GM18858 (cell line): Measurements from ENCODE around the gene ZBTB8A.
"Not testable (repeated sequence)": the region's sequence is repeated elsewhere in the genome, so short reads cannot be mapped to it uniquely, and the experiment has no call there.

Experiments
- ATAC-seq: cut with Tn5 transposase; IDR thresholded peaks from one replicate; pipeline ENCODE4 v1.9.1; 2021; ENCODE audit not compliant: unreplicated experiment

The ZBTB8A gene

DNA sequence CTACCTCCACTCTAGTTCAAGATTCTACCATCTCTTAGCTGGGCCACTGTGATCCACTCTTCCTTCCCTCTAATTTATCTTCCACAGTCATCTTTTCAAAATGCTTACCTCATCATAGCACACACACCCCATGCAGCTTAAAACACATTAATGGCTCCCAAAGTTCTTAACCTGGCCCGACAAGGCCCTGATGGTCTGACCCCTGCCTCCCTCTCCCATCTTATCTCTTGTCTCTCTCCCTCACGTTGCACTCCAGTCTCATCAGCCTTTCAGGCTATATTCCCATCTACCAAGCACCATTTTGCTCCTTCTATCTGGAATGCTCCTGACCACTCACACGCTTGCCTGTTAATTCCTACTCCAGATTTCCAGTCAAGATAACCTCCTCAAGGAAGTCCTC, 2.5 kb upstream of the ZBTB8A start:
- ATAC-seq = no peak

DNA sequence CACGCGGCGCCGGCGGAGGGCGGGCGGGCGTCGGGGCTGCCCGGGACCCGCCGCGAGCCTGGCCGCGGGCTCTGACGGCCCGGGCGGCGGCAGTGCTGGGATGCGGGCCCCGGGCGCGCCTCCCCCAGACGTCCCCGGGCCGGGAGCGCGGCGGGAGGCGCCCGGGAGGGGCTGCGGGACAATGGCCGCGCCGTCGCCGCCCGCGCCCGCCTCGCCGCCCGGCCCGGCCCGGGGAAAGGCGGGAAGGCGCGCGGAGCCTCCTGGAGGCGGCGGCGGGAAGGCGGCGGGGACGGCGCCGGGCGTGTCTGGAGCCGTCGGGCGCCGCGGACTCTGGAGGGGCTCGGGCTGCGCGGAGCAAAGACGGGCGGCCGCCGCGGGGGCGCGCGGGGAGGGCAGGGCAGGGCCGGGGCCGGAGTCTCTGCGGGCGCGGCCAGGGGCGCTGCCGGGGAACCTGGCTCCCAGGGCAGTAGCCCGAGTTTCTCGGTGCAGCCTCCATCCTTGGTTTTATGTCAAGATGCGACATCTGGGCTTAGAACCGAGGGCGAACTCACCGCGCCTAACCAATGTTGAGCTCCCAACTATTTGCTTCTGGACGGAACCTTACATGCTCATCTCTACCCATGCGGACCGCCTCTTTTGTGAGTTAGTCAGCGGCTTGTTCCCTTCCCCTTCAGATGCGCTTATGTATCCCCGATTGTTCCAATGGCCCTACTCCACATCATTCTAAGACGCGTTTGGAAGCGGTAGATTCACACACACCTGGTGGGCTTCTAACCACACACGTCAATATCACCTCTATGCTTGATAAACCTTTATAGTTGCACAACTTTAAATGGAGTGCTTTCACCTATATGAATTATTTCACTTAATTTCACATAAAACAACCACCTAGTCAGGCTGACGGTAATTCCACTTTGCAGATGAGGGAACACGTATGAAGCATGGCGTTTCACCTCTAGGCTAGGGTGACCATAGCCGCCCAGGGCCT, 651 bp downstream of the ZBTB8A start:
- no peak for ATAC-seq

GRCh38 chr1:32540605-32541004, 1.4 kb downstream of the ZBTB8A start:
- no peak for ATAC-seq

- ATAC-seq = no peak
Measured at GRCh38 chr1:32541064-32541566, 1.9 kb downstream of the ZBTB8A start.

- ATAC-seq = no peak
Measured at GRCh38 chr1:32546611-32547010, 7.4 kb downstream of the ZBTB8A start.

DNA sequence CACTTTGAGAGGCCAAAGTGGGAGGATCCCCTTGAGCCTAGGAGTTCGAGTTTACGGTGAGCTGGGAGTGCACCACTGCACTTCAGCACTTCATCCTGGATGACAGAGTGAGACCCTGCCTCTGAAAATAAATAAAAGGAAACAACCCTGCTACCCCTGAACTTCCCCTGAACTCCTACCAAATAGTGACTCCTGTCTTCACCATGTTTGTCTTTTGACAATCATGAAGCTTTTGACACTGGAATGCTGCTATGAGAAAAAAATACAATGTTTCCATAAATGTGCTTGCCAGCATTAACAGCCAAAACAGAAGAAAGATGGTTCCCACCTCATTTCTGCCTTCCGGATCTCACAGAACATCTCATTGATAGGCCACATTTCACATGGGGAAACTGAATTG, 10.4 kb downstream of the ZBTB8A start:
- no peak for ATAC-seq

GRCh38 chr1:32554288-32554687, 15.1 kb downstream of the ZBTB8A start:
- no peak for ATAC-seq

DNA sequence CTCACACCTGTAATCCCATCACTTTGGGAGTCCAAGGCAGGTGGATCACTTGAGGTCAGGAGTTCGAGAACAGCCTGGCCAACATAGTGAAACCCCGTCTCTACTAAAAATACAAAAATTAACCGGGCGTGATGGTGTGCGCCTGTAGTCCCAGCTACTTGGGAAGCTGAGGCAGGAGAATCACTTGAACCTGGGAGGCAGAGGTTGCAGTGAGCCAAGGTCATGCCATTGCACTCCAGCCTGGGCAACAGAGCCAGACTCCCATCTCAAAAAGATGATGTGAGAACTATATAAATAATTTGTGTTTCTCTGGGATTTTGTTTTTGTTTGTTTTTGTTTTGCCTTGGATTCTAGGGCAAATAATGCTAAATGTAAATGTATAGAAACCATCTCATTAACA, 17.8 kb downstream of the ZBTB8A start:
- ATAC-seq = not testable (repeated sequence)

DNA sequence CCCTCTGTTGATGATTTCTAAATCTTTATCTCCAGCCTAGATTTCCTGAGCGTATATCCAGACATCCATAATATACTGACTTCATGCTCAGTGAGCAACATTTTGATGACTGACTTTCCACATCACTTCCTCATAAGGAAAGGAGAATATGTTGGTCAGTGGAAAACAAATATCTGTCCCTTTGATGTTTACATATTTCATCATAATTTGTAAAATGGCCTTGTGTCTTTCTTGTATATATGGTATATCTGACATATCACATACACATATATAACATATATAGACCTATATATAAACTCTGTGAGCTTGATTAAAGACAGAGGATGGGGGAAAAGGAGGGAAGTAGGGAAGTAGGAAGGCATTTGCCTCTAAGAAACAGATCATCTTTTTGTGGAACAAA, 18.6 kb downstream of the ZBTB8A start:
- no peak for ATAC-seq

DNA sequence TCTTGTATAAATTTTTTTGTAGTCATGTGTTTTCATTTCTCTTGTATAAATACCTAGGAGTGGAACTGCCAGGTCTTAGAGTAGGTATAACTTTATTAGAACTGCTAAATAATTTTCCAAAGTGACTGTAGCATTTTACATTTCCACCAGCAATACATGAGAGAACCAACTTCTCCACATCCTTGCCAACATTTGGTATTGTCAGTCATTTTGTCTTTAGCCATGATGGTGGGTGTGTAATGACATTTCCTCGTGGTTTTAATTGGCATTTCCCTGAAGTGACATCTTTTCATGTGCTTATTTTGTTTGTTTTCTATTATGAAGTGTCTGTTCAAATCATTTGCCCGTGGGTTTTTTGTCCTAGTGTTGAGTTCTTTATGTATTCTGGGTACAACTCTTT, 29.7 kb downstream of the ZBTB8A start:
- no peak for ATAC-seq

DNA sequence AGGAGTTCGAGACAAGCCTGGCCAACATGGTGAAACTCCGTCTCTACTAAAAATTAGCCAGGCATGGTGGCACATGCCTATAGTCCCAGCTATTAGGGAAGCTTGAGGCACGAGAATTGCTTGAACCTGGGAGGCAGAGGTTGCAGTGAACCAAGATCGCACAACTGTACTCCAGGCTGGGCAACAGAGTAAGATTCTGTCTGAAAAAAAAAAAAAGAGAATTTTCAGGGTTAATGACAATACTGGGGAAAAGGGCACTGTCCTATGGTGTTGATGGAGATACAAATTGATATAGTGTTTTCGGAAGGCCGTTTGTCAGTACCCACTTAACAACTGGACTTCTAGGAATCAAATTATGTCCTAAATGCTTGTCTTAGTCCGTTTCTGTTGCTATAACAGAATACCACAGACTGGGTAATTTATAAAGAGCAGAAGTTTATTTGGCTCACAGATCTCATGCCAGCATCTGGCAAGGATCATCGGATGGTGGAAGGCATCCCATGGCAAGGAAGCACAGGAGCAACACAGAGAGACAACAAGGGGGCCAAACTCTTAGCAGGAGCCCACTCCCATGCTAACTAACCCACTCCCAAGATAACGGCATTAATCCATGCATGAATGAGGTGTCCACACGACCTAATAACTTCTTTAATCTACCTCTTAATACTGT, 41.3 kb downstream of the ZBTB8A start:
- ATAC-seq = no peak

DNA sequence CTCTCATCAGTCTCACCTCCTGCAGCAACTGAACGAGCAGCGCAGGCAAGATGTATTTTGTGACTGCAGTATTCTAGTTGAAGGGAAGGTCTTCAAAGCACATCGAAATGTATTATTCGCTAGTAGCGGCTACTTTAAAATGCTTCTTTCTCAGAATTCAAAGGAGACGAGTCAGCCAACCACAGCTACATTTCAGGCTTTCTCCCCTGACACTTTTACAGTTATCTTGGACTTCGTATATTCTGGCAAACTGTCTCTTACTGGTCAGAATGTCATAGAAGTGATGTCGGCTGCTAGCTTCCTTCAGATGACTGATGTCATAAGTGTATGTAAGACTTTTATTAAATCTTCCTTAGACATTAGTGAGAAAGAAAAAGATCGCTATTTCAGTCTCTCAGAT, 53.7 kb downstream of the ZBTB8A start:
- no peak for ATAC-seq

DNA sequence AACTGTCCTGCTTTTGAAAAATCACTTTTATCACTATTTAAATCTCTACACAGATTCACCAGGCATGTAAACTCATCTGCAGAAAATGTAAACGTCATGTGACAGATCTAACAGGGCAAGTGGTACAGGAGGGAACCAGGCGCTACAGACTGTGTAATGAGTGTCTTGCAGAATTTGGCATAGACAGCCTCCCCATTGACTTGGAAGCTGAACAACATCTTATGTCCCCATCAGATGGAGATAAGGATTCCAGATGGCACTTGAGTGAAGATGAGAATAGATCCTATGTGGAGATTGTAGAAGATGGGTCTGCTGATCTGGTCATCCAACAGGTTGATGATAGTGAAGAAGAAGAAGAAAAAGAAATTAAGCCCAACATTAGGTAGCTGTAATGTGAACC, 60.8 kb downstream of the ZBTB8A start:
- ATAC-seq = no peak

DNA sequence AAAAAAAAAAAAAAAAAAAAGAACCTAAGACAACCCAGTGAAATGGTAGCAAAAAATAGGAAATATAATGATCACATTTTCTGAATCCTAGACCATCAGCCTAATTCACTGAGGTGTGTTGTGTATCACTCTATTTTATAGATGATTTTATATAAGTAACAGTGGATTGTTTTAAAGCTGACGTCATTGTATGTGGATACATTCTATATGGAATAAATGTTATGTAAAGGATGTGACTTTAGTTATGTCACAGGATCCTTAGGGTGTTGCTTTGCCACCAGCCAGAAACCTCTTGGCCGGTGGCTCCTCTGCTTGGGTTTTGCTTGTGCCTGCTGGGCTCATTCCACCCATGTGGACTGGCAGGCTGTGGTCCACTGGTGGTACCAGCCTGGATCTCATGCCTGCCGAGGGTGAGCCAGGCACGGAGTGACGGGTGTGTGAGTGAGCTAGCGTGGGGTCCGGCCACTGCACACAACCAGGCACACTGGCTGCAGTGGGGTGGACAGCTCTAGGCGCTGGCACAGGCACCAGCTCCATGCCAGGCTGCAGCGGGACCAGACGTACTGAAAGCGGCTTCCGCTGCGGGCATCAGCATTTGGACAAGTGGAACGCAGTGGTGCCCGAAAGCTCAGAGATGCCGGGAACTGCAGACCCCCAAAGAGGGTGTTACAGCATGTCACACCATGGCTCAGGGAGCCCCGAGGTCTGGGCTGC, 66.6 kb downstream of the ZBTB8A start:
- ATAC-seq = no peak

DNA sequence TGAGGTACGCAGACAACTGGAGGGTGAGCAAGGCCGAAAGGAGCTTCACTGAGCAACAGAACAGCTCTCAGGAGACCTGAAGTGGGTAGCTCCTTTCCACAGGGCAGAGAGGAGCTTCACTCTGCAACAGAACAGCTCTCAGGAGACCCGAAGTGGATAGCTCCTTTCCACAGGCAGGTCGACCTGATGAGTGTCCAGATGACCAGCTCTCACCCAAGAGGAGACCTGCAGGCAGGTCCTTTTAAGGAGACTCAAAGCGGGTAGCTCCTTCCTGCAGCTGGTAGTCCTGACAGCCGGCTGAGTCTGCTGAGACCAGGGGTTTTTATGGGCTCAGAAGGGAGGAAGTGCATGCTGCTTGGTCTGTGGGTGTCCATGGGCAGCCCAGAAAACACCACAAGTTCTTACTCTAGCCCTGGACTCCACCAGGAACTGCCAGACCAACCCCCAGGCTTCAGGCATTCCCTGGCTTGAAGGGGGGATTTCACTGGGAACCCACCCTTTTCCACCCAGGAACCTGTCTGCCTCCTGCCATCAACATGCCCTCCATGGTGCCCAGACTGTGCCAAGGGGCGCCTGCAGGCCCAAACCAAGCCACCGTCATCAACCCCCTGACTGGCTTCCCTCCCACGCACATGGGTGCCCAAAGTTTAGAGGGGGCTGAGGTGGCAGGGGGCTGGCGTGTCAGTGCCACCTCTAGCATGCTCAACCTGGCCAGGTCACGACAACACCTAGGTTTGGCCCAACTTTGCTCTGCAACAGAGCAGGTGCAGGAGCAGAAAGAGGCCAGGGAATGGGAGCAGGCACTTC, 67.5 kb downstream of the ZBTB8A start:
- no peak for ATAC-seq

DNA sequence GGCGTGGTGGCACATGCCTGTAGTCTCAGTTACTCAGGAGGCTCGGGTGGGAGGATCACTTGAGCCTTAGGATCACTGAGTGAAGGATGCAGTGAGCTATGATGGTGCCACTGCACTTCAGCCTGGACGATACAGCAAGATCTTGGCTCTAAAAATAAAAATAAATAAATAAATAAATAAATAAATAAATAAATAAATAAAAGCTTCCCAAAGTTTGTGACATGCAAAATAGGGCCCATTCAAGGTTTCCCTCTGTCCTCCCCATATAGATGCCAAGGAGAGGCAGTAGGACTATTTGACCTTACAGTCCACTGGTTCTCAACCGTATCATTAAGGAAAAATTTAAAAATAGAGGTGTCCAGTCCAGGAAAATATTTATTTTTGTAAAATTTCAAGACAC, 70.0 kb downstream of the ZBTB8A start:
- ATAC-seq = no peak

GRCh38 chr1:32611859-32612188, 72.6 kb downstream of the ZBTB8A start:
- no peak for ATAC-seq

DNA sequence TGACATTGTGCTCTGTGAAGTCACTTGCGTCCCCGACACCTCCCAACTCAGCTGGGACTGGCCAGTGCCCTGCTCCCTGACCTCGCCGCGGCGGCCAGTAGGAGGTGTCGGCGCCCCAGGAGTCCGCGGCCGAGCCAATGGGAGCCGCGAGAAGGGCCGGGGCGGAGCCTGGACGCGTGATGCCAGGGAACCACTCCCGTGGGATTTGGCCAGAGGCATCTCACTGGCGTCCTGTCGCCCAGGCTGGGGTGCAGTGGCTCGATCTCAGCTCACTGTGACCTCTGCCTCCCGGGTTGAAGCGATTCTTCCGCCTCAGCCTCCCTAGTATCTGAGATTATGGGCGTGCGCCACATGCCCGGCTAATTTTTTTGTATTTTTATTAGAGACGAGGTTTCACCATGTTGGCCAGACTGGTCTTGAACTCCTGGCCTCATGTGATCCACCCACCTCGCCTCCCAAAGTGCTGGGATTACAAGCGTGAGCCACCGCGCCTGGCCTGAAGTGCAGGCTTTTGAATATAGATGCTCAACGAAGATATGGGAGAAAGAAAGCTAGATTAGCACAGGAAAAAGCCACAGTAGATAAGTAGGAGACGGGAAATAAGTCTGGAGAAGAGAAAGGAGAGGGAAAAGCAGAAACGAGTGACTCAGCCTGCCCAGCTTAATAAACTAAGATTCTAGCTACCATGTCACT, 73.1 kb downstream of the ZBTB8A start:
- ATAC-seq = no peak

GRCh38 chr1:32613472-32613871, 74.2 kb downstream of the ZBTB8A start:
- ATAC-seq = no peak

DNA sequence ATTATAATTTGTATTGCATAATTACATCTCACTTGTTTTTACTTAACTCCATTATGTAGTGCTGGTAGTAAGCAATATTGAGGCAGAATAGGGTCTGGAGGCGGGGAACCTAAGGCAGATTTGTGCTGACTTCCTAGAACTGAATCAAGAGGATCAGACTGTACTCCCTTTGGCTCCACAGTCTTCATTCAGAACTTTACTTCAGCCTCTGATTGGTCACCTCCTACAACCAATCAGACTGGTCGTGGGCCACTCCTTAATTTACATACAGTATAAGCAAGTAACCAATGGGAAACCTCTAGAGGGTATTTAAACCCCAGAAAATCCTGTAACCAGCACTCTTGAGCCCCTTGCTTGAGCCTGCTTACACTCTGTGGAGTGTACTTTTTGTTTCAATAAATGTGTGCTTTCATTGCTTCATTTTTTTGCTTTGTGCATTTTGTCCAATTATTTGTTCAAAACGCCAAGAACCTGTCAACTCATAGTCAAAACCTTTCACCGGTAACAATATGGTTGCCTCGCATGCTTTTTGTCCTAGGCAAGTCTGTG, 79.5 kb downstream of the ZBTB8A start:
- no peak for ATAC-seq
